Epithelial cell of esophagus (primary cell): Measurements from ENCODE around the gene SPOCK1.

ENCODE experiments used
- DNase-seq: peaks from one replicate; pipeline ENCODE4 v3.0.0; 2010; ENCODE audit warnings: low read depth
- H3K4me3 ChIP-seq: 2 replicates; pipeline ENCODE4 v1.5.1; 2011; ENCODE audit warnings: mild to moderate bottlenecking, low read length, control low read depth
- TF ChIP-seq, protein P1 (sequence below): IDR thresholded peaks from 2 replicates; pipeline ENCODE4 v1.5.1; 2011; ENCODE audit warnings: low read depth, mild to moderate bottlenecking, low read length, control low read depth, inconsistent platforms; ENCODE audit not compliant: insufficient read depth; ENCODE audit errors: missing control alignments

Gene SPOCK1

DNA sequence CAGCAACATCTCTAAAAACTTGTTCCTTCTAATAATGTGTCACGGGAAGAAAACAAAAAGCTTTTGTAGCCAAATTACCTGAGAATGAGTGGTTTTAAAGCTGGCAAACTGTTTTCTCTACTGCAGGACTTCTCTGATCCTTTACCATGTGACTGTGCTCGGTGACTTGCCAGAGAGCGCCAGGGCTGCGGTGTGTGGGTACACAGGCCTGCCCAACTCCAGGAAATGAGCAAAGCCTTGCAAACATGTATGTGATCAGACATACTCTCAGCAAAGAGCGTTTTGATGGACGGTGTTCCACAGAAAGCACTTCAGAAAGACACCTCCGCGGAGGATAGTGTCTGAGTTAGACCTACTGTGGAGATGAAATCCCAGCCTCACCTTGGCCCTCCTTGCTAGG, 157.3 kb downstream of the SPOCK1 start:
- TF ChIP-seq, protein P1, sequence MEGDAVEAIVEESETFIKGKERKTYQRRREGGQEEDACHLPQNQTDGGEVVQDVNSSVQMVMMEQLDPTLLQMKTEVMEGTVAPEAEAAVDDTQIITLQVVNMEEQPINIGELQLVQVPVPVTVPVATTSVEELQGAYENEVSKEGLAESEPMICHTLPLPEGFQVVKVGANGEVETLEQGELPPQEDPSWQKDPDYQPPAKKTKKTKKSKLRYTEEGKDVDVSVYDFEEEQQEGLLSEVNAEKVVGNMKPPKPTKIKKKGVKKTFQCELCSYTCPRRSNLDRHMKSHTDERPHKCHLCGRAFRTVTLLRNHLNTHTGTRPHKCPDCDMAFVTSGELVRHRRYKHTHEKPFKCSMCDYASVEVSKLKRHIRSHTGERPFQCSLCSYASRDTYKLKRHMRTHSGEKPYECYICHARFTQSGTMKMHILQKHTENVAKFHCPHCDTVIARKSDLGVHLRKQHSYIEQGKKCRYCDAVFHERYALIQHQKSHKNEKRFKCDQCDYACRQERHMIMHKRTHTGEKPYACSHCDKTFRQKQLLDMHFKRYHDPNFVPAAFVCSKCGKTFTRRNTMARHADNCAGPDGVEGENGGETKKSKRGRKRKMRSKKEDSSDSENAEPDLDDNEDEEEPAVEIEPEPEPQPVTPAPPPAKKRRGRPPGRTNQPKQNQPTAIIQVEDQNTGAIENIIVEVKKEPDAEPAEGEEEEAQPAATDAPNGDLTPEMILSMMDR: no peak
- DNase-seq: peak; percentile 18
- H3K4me3 ChIP-seq: no peak overlapping the region

- TF ChIP-seq, protein P1: no peak
- H3K4me3 ChIP-seq: no peak overlapping the region
- DNase-seq: no peak
Observed at GRCh38 chr5:137340881-137341280, 158.2 kb downstream of the SPOCK1 start.

- no peak overlapping the region for H3K4me3 ChIP-seq
- TF ChIP-seq, protein P1: no peak
- no peak for DNase-seq
Observed at GRCh38 chr5:137336565-137337120, 162.5 kb downstream of the SPOCK1 start.

- H3K4me3 ChIP-seq: no peak overlapping the region
- TF ChIP-seq, protein P1: no peak
- no peak for DNase-seq
Observed at GRCh38 chr5:137336161-137336560, 163.0 kb downstream of the SPOCK1 start.

DNA sequence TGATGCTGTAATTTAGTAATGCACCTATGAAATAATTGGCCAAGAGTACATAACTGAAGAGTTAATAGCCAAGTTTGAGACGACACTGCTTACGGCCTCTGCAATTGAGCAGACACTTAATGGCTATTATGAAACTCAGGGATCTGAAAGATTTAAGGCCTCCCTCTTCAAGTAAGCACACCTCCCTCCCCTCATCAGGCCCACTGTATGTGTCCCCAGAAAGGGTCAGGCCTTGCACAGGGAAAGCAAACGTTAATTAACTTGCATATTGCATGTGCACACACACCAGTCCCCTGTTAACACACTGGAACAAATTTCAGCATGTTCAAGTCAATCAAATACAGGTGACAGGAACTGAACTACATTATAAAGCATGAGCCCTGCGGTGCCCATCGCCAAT, 163.6 kb downstream of the SPOCK1 start:
- TF ChIP-seq, protein P1: no peak
- H3K4me3 ChIP-seq: no peak overlapping the region
- no peak for DNase-seq

DNA sequence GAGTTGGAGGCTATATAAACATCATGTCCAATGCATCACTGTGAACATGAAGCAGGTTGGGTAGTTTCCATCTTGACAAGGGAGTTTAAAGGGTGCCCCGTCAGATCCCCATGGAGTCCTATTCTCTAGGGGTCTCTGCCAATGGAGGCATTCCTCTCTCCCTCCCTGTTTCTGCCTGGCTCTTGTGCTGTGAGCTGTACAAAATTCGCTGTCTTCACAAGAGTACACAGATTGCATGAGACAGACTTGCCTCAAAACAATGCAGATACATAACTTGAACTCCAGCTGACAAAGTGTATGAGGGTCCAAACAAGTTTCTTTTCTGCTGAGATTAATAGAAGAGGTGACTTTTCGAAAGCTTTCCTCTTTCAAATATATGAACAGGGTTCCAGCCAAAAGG, 165.2 kb downstream of the SPOCK1 start:
- TF ChIP-seq, protein P1: no peak
- no peak overlapping the region for H3K4me3 ChIP-seq
- no peak for DNase-seq

GRCh38 chr5:137333475-137333874, 165.7 kb downstream of the SPOCK1 start:
- DNase-seq: no peak
- H3K4me3 ChIP-seq: no peak overlapping the region
- TF ChIP-seq, protein P1: no peak
